Right atrium auricular region (tissue), 2 donors: ENCODE results near the gene DPP6. TPM values are rescaled to one million over a fixed set of nuclear protein-coding genes. Genes with fewer than 3 reads are reported as not detected.

Experiments used
- DNase-seq: peaks from one replicate; pipeline ENCODE4 v3.0.0-alpha.2; 2019; ENCODE audit warnings: low spot score
- H3K27ac ChIP-seq, 2 donors: fragments of 200-600 bp; sonication (generic); 1 replicate in 1 of 2; 2 replicates in 1 of 2; pipeline ENCODE4 v1.5.1; 2016 to 2019
- H3K27me3 ChIP-seq, 2 donors: fragments of 200-600 bp; sonication (generic); one replicate each; pipeline versions ENCODE4 v1.5.1 to v1.6.0; 2017 to 2019
- H3K36me3 ChIP-seq: fragments of 200-600 bp; sonication (generic); one replicate; pipeline ENCODE4 v1.5.1; 2016
- H3K4me1 ChIP-seq, 2 donors: fragments of 200-600 bp; sonication (generic); one replicate each; pipeline versions ENCODE4 v1.5.1 to v1.6.0; 2017 to 2019
- H3K4me3 ChIP-seq, 2 donors: fragments of 200-600 bp; sonication (generic); 1 replicate in 1 of 2; 2 replicates in 1 of 2; pipeline ENCODE4 v1.5.1; 2017 to 2019; ENCODE audit warnings: mild to moderate bottlenecking in 1 of 2, moderate library complexity in 1 of 2
- H3K9me3 ChIP-seq, 2 donors: fragments of 200-600 bp; sonication (generic); one replicate each; pipeline ENCODE4 v1.5.1; 2019
- CTCF ChIP-seq, 2 donors: fragments of 200-600 bp; sonication (generic); IDR thresholded peaks; one replicate each; pipeline ENCODE4 v1.5.1; 2019; ENCODE audit warnings: antibody characterized with exemption in 2 of 2
- total RNA-seq, 2 donors: library from RNA; depleted of rRNA; stranded (reverse); fragments of >200 nt; gene quantifications; one replicate each; pipeline ENCODE4 v1.1.0, GENCODE V29; 2016

Gene DPP6
- total RNA-seq, 2 donors from 2014 or later: 0.35 to 0.85 TPM

- H3K4me3 ChIP-seq: no peak overlapping the region
- H3K4me1 ChIP-seq: no peaks in the 10 kb centered on the region
- H3K36me3 ChIP-seq: no peaks in the 10 kb centered on the region
- no peak overlapping the region for H3K27ac ChIP-seq
- no peaks in the 10 kb centered on the region for H3K27me3 ChIP-seq
- no peak for TF ChIP-seq CTCF (IDR thresholded peaks at IDR 0.05)
- no peaks in the 10 kb centered on the region for H3K9me3 ChIP-seq
- DNase-seq: no peak
These were observed 453.2 kb downstream of the DPP6 start for GRCh38 chr7:154505362-154505761.

- DNase-seq: no peak
- no peak overlapping the region for H3K4me3 ChIP-seq
- TF ChIP-seq CTCF (IDR thresholded peaks at IDR 0.05): no peak
These were observed 457.0 kb downstream of the DPP6 start for GRCh38 chr7:154509192-154509591.

GRCh38 chr7:154512121-154512833 lies 460.1 kb downstream of the DPP6 start:
- no peak for DNase-seq
- Histone ChIP-seq H3K36me3 (no peaks in the 10 kb centered on the region), H3K9me3 (no peaks in the 10 kb centered on the region), H3K27ac (no peak overlapping the region), H3K27me3 (no peaks in the 10 kb centered on the region), H3K4me1 (no peaks in the 10 kb centered on the region), H3K4me3 (no peak overlapping the region)
- TF ChIP-seq CTCF (IDR thresholded peaks at IDR 0.05): no peak

More at GRCh38 chr7:154509192-154509591, 457.0 kb downstream of the DPP6 start:
- Histone ChIP-seq H3K27ac (no peak overlapping the region), H3K4me1 (no peaks in the 10 kb centered on the region), H3K27me3 (no peaks in the 10 kb centered on the region), H3K36me3 (no peaks in the 10 kb centered on the region), H3K9me3 (no peaks in the 10 kb centered on the region)

GRCh38 chr7:154517768-154518167 lies 465.6 kb downstream of the DPP6 start:
- DNase-seq: no peak
- Histone ChIP-seq H3K4me1 (no peaks in the 10 kb centered on the region), H3K27ac (no peak overlapping the region), H3K27me3 (no peaks in the 10 kb centered on the region), H3K4me3 (no peak overlapping the region), H3K36me3 (no peaks in the 10 kb centered on the region), H3K9me3 (no peaks in the 10 kb centered on the region)
- no peak for TF ChIP-seq CTCF (IDR thresholded peaks at IDR 0.05)

GRCh38 chr7:154519229-154519628 lies 467.0 kb downstream of the DPP6 start:
- H3K27me3 ChIP-seq: no peaks in the 10 kb centered on the region
- no peaks in the 10 kb centered on the region for H3K9me3 ChIP-seq
- H3K36me3 ChIP-seq: no peaks in the 10 kb centered on the region
- H3K27ac ChIP-seq: no peak overlapping the region
- no peak for DNase-seq
- no peak overlapping the region for H3K4me3 ChIP-seq
- H3K4me1 ChIP-seq: no peaks in the 10 kb centered on the region
- TF ChIP-seq CTCF (IDR thresholded peaks at IDR 0.05): no peak

GRCh38 chr7:154530136-154530535 lies 477.9 kb downstream of the DPP6 start:
- Histone ChIP-seq H3K27ac (no peak overlapping the region), H3K4me3 (no peak overlapping the region), H3K4me1 (no peaks in the 10 kb centered on the region), H3K9me3 (peaks cover 0 to 32% of the 10 kb centered on the region in 2 donors), H3K36me3 (no peaks in the 10 kb centered on the region), H3K27me3 (no peaks in the 10 kb centered on the region)
- no peak for DNase-seq
- TF ChIP-seq CTCF (IDR thresholded peaks at IDR 0.05): no peak
